H9 (cell line): ENCODE data around the gene GAN. TPM values are rescaled to one million over a fixed set of nuclear protein-coding genes. Genes with fewer than 3 reads are reported as not detected.

Source experiments
- DNase-seq: peaks from one replicate; pipeline ENCODE4 v3.0.0-alpha.2; 2017
- H2AFZ ChIP-seq: one replicate; pipeline ENCODE4 v1.6.1; 2013; ENCODE audit warnings: mild to moderate bottlenecking, low read length, control low read depth, moderate library complexity
- H2AK5ac ChIP-seq: 2 replicates; pipeline ENCODE4 v1.6.1; 2013; ENCODE audit warnings: low read length, control low read depth, mixed read lengths; ENCODE audit not compliant: insufficient read length
- H2BK120ac ChIP-seq: one replicate; pipeline ENCODE4 v1.6.1; 2013; ENCODE audit warnings: low read depth, mild to moderate bottlenecking, low read length, control low read depth, inconsistent platforms; ENCODE audit not compliant: poor library complexity, severe bottlenecking
- H2BK12ac ChIP-seq: 2 replicates; pipeline ENCODE4 v1.6.1; 2013; ENCODE audit warnings: low read length, control low read depth, mixed read lengths, low read depth; ENCODE audit not compliant: insufficient read length
- H2BK15ac ChIP-seq: 2 replicates; pipeline ENCODE4 v1.6.1; 2013; ENCODE audit warnings: low read depth, low read length, control low read depth
- H2BK20ac ChIP-seq: one replicate; pipeline ENCODE4 v1.6.1; 2013; ENCODE audit warnings: low read depth, mild to moderate bottlenecking, low read length, control low read depth, inconsistent platforms; ENCODE audit not compliant: poor library complexity, severe bottlenecking
- H2BK5ac ChIP-seq: 2 replicates; pipeline ENCODE4 v1.6.1; 2013; ENCODE audit warnings: low read length, control low read depth, mixed read lengths; ENCODE audit not compliant: insufficient read length
- H3K14ac ChIP-seq: 2 replicates; pipeline ENCODE4 v1.6.1; 2013; ENCODE audit warnings: low read length, control low read depth; ENCODE audit not compliant: insufficient read depth
- H3K18ac ChIP-seq: 2 replicates; pipeline ENCODE4 v1.6.1; 2013; ENCODE audit warnings: low read depth, mild to moderate bottlenecking, mixed read lengths, low read length, control low read depth; ENCODE audit not compliant: insufficient read length
- H3K23ac ChIP-seq: 2 replicates; pipeline ENCODE4 v1.6.1; 2013; ENCODE audit warnings: low read length, control low read depth, mixed read lengths, low read depth; ENCODE audit not compliant: insufficient read length
- H3K23me2 ChIP-seq: 2 replicates; pipeline ENCODE4 v1.6.1; 2013; ENCODE audit warnings: low read depth, mild to moderate bottlenecking, mixed read lengths, low read length, control low read depth; ENCODE audit not compliant: insufficient read length, poor library complexity, severe bottlenecking
- H3K27ac ChIP-seq: 2 replicates; pipeline ENCODE4 v1.5.1; 2013; ENCODE audit warnings: low read length, control low read depth, mixed read lengths, low read depth; ENCODE audit not compliant: insufficient read length
- H3K27me3 ChIP-seq: 2 replicates; pipeline ENCODE4 v1.6.1; 2013; ENCODE audit warnings: low read length, control low read depth, inconsistent platforms; ENCODE audit not compliant: insufficient read depth
- H3K4ac ChIP-seq: 2 replicates; pipeline ENCODE4 v1.6.1; 2013; ENCODE audit warnings: low read depth, mild to moderate bottlenecking, control low read depth, inconsistent platforms, low read length, moderate library complexity
- H3K4me1 ChIP-seq: 2 replicates; pipeline ENCODE4 v1.6.1; 2013; ENCODE audit warnings: low read length, control low read depth, inconsistent platforms; ENCODE audit not compliant: insufficient read depth
- H3K4me2 ChIP-seq: 2 replicates; pipeline ENCODE4 v1.6.1; 2013; ENCODE audit warnings: low read length, control low read depth, mixed read lengths; ENCODE audit not compliant: insufficient read length, insufficient read depth
- H3K56ac ChIP-seq: 2 replicates; pipeline ENCODE4 v1.6.1; 2013; ENCODE audit warnings: low read depth, mild to moderate bottlenecking, mixed read lengths, low read length, control low read depth; ENCODE audit not compliant: insufficient read length
- H3K79me1 ChIP-seq: 2 replicates; pipeline ENCODE4 v1.6.1; 2013; ENCODE audit warnings: low read depth, mild to moderate bottlenecking, moderate library complexity, low read length, control low read depth, inconsistent platforms; ENCODE audit not compliant: insufficient read depth, poor library complexity, severe bottlenecking
- H3K79me2 ChIP-seq: 2 replicates; pipeline ENCODE4 v1.6.1; 2013; ENCODE audit warnings: low read length, control low read depth, inconsistent platforms; ENCODE audit not compliant: insufficient read depth
- H3K9ac ChIP-seq: 2 replicates; pipeline ENCODE4 v1.6.1; 2013; ENCODE audit warnings: low read length, control low read depth, mixed read lengths; ENCODE audit not compliant: insufficient read length; ENCODE audit errors: extremely low read depth
- H3K9me3 ChIP-seq: one replicate; pipeline ENCODE4 v1.6.1; 2013; ENCODE audit warnings: low read depth, low read length, inconsistent platforms; ENCODE audit not compliant: control insufficient read depth
- H3T11ph ChIP-seq: one replicate; pipeline ENCODE4 v1.6.1; 2013; ENCODE audit warnings: mild to moderate bottlenecking, low read length, control low read depth, inconsistent platforms
- H4K20me1 ChIP-seq: one replicate; pipeline ENCODE4 v1.6.1; 2013; ENCODE audit not compliant: control insufficient read depth, insufficient read length, insufficient read depth
- H4K5ac ChIP-seq: 2 replicates; pipeline ENCODE4 v1.6.1; 2013; ENCODE audit warnings: low read depth, mild to moderate bottlenecking, mixed read lengths, low read length, control low read depth; ENCODE audit not compliant: insufficient read length
- H4K8ac ChIP-seq: replicated peaks from 2 replicates; pipeline ENCODE4 v1.6.1; 2013; ENCODE audit warnings: low read length, control low read depth, mixed read lengths, low read depth; ENCODE audit not compliant: insufficient read length
- H4K91ac ChIP-seq: 2 replicates; pipeline ENCODE4 v1.6.1; 2013; ENCODE audit warnings: low read depth, mild to moderate bottlenecking, moderate library complexity, mixed read lengths, low read length, control low read depth; ENCODE audit not compliant: insufficient read length
- H3K27ac Mint-ChIP-seq, 3 experiments: 2 replicates in 2 of 3; 3 replicates in 1 of 3; pipeline ENCODE4 v1.8.0; 2020 to 2021; ENCODE audit warnings: mixed read lengths in 3 of 3, mild to moderate bottlenecking in 1 of 3, moderate library complexity in 1 of 3
- H3K27me3 Mint-ChIP-seq: 2 replicates; pipeline ENCODE4 v1.8.0; 2021; ENCODE audit warnings: low read depth, mild to moderate bottlenecking, moderate library complexity, mixed read lengths
- H3K36me3 Mint-ChIP-seq, 3 experiments: 2 replicates in 2 of 3; 3 replicates in 1 of 3; pipeline ENCODE4 v1.8.0; 2020 to 2021; ENCODE audit warnings: low read depth in 3 of 3, mixed read lengths in 3 of 3; ENCODE audit not compliant: insufficient read depth in 1 of 3
- H3K4me1 Mint-ChIP-seq, 2 experiments: 2 replicates each; pipeline ENCODE4 v1.8.0; 2020; ENCODE audit warnings: mixed read lengths in 2 of 2
- H3K4me3 Mint-ChIP-seq, 2 experiments: 2 replicates in 1 of 2; 3 replicates in 1 of 2; pipeline ENCODE4 v1.8.0; 2020 to 2021; ENCODE audit warnings: mild to moderate bottlenecking in 2 of 2, mixed read lengths in 2 of 2, moderate library complexity in 1 of 2
- H3K9me3 Mint-ChIP-seq, 2 experiments: 2 replicates in 1 of 2; 3 replicates in 1 of 2; pipeline ENCODE4 v1.8.0; 2020; ENCODE audit warnings: mild to moderate bottlenecking in 2 of 2, mixed read lengths in 2 of 2, moderate library complexity in 1 of 2
- WGBS: extraction: QIAGEN DNeasy Blood & Tissue Kit; methylation state at CpG from one replicate; pipeline ENCODE4 v1.1.7; 2013; ENCODE audit warnings: missing lambda C conversion rate, low lambda C conversion rate, mixed read lengths; ENCODE audit not compliant: insufficient read length; ENCODE audit errors: extremely low coverage; 5-methylcytosine and 5-hydroxymethylcytosine counted together
- total RNA-seq: library from RNA; stranded (reverse); gene quantifications from 2 replicates; pipeline ENCODE4 v1.2.1, GENCODE V29; 2021
- TF ChIP-seq, protein P1 (sequence below): fragments of 200-600 bp; sonication (generic); conservative IDR thresholded peaks from 3 replicates; pipeline ENCODE4 v1.8.0; 2021; ENCODE audit warnings: antibody characterized with exemption, mild to moderate bottlenecking

Gene GAN
- total RNA-seq, 1 experiment from 2014 or later: 20.9 TPM

DNA sequence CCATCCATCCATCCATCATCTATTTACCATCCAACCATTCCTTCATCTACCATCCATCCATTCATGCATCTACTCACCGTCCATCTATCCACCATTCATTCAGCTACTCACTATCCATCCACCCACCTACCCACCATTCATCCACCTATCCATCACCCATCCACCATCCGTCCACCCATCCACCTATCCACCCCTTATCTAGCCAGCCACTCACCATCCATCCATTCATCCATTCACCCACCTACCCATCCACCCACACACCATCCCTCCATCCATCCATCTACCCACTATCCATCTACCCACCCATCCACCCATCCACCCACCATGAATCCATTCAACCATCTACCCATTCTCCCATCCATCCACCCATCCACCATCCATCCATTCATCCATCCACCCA is 49.7 kb upstream of the GAN start:
- H3K23me2 ChIP-seq: no peaks in the 10 kb centered on the region
- WGBS: 100% methylated on average over 2 of the region's 2 CpGs
- no peak overlapping the region for H3T11ph ChIP-seq
- no peaks in the 10 kb centered on the region for H3K79me2 ChIP-seq
- no peaks in the 10 kb centered on the region; a peak in 1 of 7 replicates for H3K36me3 Mint-ChIP-seq
- H3K27me3 Mint-ChIP-seq: peaks cover 2% of the 10 kb centered on the region; the same call in 1 of the 2 replicates
- H3K9me3 ChIP-seq: no peaks in the 10 kb centered on the region
- no peak overlapping the region for H2BK12ac ChIP-seq
- no peak overlapping the region for H2BK15ac ChIP-seq
- DNase-seq: no peak
- no peak overlapping the region for H2BK120ac ChIP-seq
- H3K4ac ChIP-seq: no peak overlapping the region
- no peak overlapping the region for H4K91ac ChIP-seq
- H2AFZ ChIP-seq: no peak overlapping the region
- no peak overlapping the region for H3K14ac ChIP-seq
- H3K79me1 ChIP-seq: no peaks in the 10 kb centered on the region
- no peak overlapping the region for H2BK20ac ChIP-seq
- H2BK5ac ChIP-seq: no peak overlapping the region
- no peak overlapping the region for H3K27ac Mint-ChIP-seq
- H3K4me3 Mint-ChIP-seq: no peak overlapping the region
- H3K56ac ChIP-seq: no peak overlapping the region
- H3K27me3 ChIP-seq: no peaks in the 10 kb centered on the region
- H3K4me1 Mint-ChIP-seq: no peaks in the 10 kb centered on the region
- TF ChIP-seq, protein P1, sequence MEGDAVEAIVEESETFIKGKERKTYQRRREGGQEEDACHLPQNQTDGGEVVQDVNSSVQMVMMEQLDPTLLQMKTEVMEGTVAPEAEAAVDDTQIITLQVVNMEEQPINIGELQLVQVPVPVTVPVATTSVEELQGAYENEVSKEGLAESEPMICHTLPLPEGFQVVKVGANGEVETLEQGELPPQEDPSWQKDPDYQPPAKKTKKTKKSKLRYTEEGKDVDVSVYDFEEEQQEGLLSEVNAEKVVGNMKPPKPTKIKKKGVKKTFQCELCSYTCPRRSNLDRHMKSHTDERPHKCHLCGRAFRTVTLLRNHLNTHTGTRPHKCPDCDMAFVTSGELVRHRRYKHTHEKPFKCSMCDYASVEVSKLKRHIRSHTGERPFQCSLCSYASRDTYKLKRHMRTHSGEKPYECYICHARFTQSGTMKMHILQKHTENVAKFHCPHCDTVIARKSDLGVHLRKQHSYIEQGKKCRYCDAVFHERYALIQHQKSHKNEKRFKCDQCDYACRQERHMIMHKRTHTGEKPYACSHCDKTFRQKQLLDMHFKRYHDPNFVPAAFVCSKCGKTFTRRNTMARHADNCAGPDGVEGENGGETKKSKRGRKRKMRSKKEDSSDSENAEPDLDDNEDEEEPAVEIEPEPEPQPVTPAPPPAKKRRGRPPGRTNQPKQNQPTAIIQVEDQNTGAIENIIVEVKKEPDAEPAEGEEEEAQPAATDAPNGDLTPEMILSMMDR: no peak
- no peak overlapping the region for H3K9ac ChIP-seq
- no peak overlapping the region for H4K5ac ChIP-seq
- H3K4me2 ChIP-seq: no peak overlapping the region
- no peak overlapping the region for H3K18ac ChIP-seq
- H4K20me1 ChIP-seq: no peaks in the 10 kb centered on the region
- H3K9me3 Mint-ChIP-seq: no peaks in the 10 kb centered on the region; a peak in 1 of 5 replicates
- H4K8ac ChIP-seq: no peak overlapping the region
- H3K23ac ChIP-seq: no peak overlapping the region
- H2AK5ac ChIP-seq: no peak overlapping the region
- no peaks in the 10 kb centered on the region for H3K4me1 ChIP-seq
- H3K27ac ChIP-seq: no peak overlapping the region
